Fibroblast of lung (primary cell): ENCODE measurements around the gene FIGNL1. TPM values are rescaled to one million over a fixed set of nuclear protein-coding genes. Genes with fewer than 3 reads are reported as not detected.

ENCODE experiments used
- DNase-seq, 2 donors: peaks; one replicate each; pipeline versions ENCODE4 v3.0.0 to v3.0.0-alpha.2; 2010; ENCODE audit warnings: low read depth in 2 of 2
- H2AFZ ChIP-seq: 2 replicates; pipeline ENCODE4 v1.5.1; 2012; ENCODE audit warnings: low read length, control low read depth, inconsistent platforms
- H3K27ac ChIP-seq: 2 replicates; pipeline ENCODE4 v1.5.1; 2011; ENCODE audit warnings: low read length, control low read depth; ENCODE audit not compliant: insufficient read depth
- H3K27me3 ChIP-seq: 2 replicates; pipeline ENCODE4 v1.5.1; 2011; ENCODE audit warnings: mild to moderate bottlenecking, low read length; ENCODE audit not compliant: control insufficient read depth, insufficient read depth
- H3K36me3 ChIP-seq: 2 replicates; pipeline ENCODE4 v1.5.1; 2011; ENCODE audit warnings: low read length; ENCODE audit not compliant: control insufficient read depth, insufficient read depth
- H3K4me1 ChIP-seq: 2 replicates; pipeline ENCODE4 v1.5.1; 2011; ENCODE audit warnings: low read length; ENCODE audit not compliant: control insufficient read depth, insufficient read depth; ENCODE audit errors: extremely low read depth
- H3K4me2 ChIP-seq: 2 replicates; pipeline ENCODE4 v1.5.1; 2011; ENCODE audit warnings: low read length, control low read depth; ENCODE audit not compliant: insufficient read depth; ENCODE audit errors: extremely low read depth
- H3K4me3 ChIP-seq, 4 experiments: fragments of 200-600 bp in 1 of 4; sonication (generic) in 1 of 4; replicated peaks in 1 of 4; 2 replicates each; pipeline ENCODE4 v1.5.1; 2011 to 2016; ENCODE audit warnings: low read length in 4 of 4, low read depth in 3 of 4, mild to moderate bottlenecking in 3 of 4, control low read depth in 2 of 4, inconsistent platforms in 1 of 4, mixed read lengths in 1 of 4; ENCODE audit not compliant: insufficient read depth in 1 of 4; ENCODE audit errors: control extremely low read depth in 1 of 4
- H3K79me2 ChIP-seq: 2 replicates; pipeline ENCODE4 v1.5.1; 2012; ENCODE audit warnings: mild to moderate bottlenecking, low read length, inconsistent platforms; ENCODE audit not compliant: control insufficient read depth, insufficient read depth
- H3K9ac ChIP-seq: 2 replicates; pipeline ENCODE4 v1.5.1; 2011; ENCODE audit warnings: mild to moderate bottlenecking, low read length, control low read depth; ENCODE audit not compliant: insufficient read depth
- H3K9me3 ChIP-seq: 2 replicates; pipeline ENCODE4 v1.5.1; 2012; ENCODE audit warnings: low read depth, low read length; ENCODE audit not compliant: control insufficient read depth, insufficient read depth
- H4K20me1 ChIP-seq: 2 replicates; pipeline ENCODE4 v1.5.1; 2011; ENCODE audit warnings: low read length; ENCODE audit not compliant: control insufficient read depth, insufficient read depth; ENCODE audit errors: extremely low read depth
- CTCF ChIP-seq, 2 donors: IDR thresholded peaks in 1 of 2; conservative IDR thresholded peaks in 1 of 2; 1 replicate in 1 of 2; 2 replicates in 1 of 2; pipeline ENCODE4 v1.5.1; 2011 to 2012; ENCODE audit warnings: low read length in 2 of 2, control low read depth in 1 of 2, inconsistent platforms in 1 of 2, low read depth in 1 of 2, mild to moderate bottlenecking in 1 of 2
- EZH2 ChIP-seq: IDR thresholded peaks from 2 replicates; pipeline ENCODE4 v1.5.1; 2012; ENCODE audit warnings: low read length, control low read depth, mild to moderate bottlenecking; ENCODE audit errors: missing control alignments
- polyA plus RNA-seq, 2 donors: library from polyadenylated mRNA; depleted of rRNA in 1 of 2; stranded (reverse) in 1 of 2; unstranded in 1 of 2; fragments of >200 nt; gene quantifications; 2 replicates each; pipeline ENCODE4 v1.2.1, GENCODE V29; 2011 to 2012; ENCODE audit warnings: missing spikeins in 1 of 2
- total RNA-seq: library from RNA; depleted of rRNA; stranded (reverse); fragments of >200 nt; gene quantifications from 2 replicates; pipeline ENCODE4 v1.2.1, GENCODE V29; 2014

The FIGNL1 gene
- total and polyA plus RNA-seq, 2 donors (not counting 1 experiment from before 2014, with no cell fraction given), result 6.4 to 8.2 TPM

GRCh38 chr7:50488379-50488778 lies 38.2 kb upstream of the FIGNL1 start:
- no peak for DNase-seq
- H3K4me1 ChIP-seq, result no peaks in the 10 kb centered on the region
- no peak overlapping the region for H2AFZ ChIP-seq
- no peak overlapping the region for H3K4me2 ChIP-seq
- H3K79me2 ChIP-seq, result no peaks in the 10 kb centered on the region
- no peaks in the 10 kb centered on the region for H4K20me1 ChIP-seq
- H3K27me3 ChIP-seq, result no peaks in the 10 kb centered on the region
- H3K36me3 ChIP-seq, result no peaks in the 10 kb centered on the region
- TF ChIP-seq CTCF (conservative IDR thresholded peaks at IDR 0.05 in 1 of 2, IDR thresholded peaks at IDR 0.05 in 1 of 2; ENCODE audit: low read depth in 1 of 2, low read length in 2 of 2), result no peak
- no peak for TF ChIP-seq EZH2
- H3K27ac ChIP-seq, result no peak overlapping the region
- no peak overlapping the region for H3K9ac ChIP-seq
- no peak overlapping the region for H3K4me3 ChIP-seq
- H3K9me3 ChIP-seq, result no peaks in the 10 kb centered on the region

GRCh38 chr7:50486512-50486911 lies 36.4 kb upstream of the FIGNL1 start:
- H3K4me1 ChIP-seq, result no peaks in the 10 kb centered on the region
- TF ChIP-seq CTCF (conservative IDR thresholded peaks at IDR 0.05 in 1 of 2, IDR thresholded peaks at IDR 0.05 in 1 of 2; ENCODE audit: low read depth in 1 of 2, low read length in 2 of 2) (no peak), EZH2 (no peak)
- no peaks in the 10 kb centered on the region for H3K79me2 ChIP-seq
- no peak overlapping the region for H3K27ac ChIP-seq
- H3K4me3 ChIP-seq, result no peak overlapping the region
- no peaks in the 10 kb centered on the region for H4K20me1 ChIP-seq
- H3K9ac ChIP-seq, result no peak overlapping the region
- H2AFZ ChIP-seq, result no peak overlapping the region
- no peak overlapping the region for H3K4me2 ChIP-seq
- no peaks in the 10 kb centered on the region for H3K9me3 ChIP-seq
- DNase-seq, result no peak
- no peaks in the 10 kb centered on the region for H3K27me3 ChIP-seq
- no peaks in the 10 kb centered on the region for H3K36me3 ChIP-seq

- Histone ChIP-seq H3K27ac (no peak overlapping the region), H3K4me3 (no peak overlapping the region), H3K79me2 (no peaks in the 10 kb centered on the region), H3K9me3 (no peaks in the 10 kb centered on the region), H4K20me1 (no peaks in the 10 kb centered on the region), H3K9ac (no peak overlapping the region), H3K4me1 (no peaks in the 10 kb centered on the region), H3K36me3 (no peaks in the 10 kb centered on the region), H3K27me3 (no peaks in the 10 kb centered on the region), H2AFZ (no peak overlapping the region), H3K4me2 (no peak overlapping the region)
- no peak for DNase-seq
- TF ChIP-seq CTCF (conservative IDR thresholded peaks at IDR 0.05 in 1 of 2, IDR thresholded peaks at IDR 0.05 in 1 of 2; ENCODE audit: low read depth in 1 of 2, low read length in 2 of 2) (no peak), EZH2 (no peak)
These were observed 31.7 kb upstream of the FIGNL1 start for GRCh38 chr7:50481867-50482266.
